ENCODE results near the gene OSBPL9.
"Not testable (repeated sequence)": the region's sequence is repeated elsewhere in the genome, so short reads cannot be mapped to it uniquely, and the experiment has no call there.

OSBPL9 gene

DNA sequence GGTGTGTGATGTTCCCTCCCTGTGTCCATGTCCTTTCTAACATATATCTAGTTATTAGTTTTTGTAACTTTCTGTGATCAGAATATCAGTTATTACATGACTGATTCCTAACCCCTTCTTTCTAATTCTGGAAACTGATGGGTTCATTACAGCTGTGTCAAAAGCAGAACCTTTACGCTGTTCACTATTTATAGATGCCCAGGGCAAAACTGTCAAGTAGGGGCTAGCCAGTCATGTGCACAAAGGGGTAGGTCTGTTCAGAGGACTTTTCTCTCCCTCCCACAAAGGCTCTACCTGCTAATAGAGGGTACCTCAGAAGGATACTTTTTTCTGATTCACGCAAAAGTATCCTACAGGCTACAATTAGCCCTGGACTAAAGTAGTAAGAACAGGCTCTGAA is 182.5 kb downstream of the OSBPL9 start:
- DNase-seq = no peak

- no peak for DNase-seq
Measured at GRCh38 chr1:51814513-51814912, 197.6 kb downstream of the OSBPL9 start.

DNA sequence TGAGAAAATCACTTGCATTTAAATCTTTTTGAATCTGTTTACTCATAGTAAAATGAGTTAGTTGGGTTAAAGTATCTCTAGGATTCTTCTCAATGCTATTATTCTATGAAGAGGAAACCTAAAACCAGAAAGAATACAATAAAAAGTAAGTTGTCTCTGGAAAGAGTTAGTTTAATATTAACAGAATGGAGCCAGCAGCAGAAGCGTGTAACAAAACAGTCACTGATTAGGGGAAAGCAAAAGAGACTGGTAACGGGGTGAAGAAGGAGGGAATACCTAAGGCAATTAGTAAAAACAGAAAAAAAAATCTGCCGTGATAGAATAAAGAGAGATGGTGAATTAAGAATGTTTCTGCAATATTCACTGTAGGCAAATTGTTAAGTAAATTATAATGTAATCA is 201.6 kb downstream of the OSBPL9 start:
- no peak for DNase-seq

GRCh38 chr1:51819021-51819420 is 202.1 kb downstream of the OSBPL9 start:
- DNase-seq = not testable (repeated sequence)

- DNase-seq = no peak
Measured at GRCh38 chr1:51819810-51820209, 202.9 kb downstream of the OSBPL9 start.

- no peak for DNase-seq
Measured at GRCh38 chr1:51829058-51829457, 212.2 kb downstream of the OSBPL9 start.

DNA sequence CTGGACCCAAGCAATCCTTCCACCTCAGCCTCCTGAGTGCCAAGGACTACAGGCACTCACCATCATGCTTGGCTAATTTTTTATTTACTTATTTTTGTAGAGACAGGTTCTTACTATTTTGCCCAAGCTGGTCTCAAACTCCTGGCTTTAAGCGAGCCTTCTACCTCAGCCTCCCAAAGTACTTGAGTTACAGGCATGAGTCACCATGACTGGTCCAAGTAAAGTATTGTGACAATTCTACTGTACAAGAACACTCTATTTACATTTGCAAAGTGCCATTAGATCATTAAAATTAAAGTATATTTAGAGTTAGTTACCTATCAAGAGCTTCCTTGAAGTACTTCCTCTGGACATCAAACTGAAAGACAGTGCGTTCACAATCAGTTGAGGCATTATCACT is 216.8 kb downstream of the OSBPL9 start:
- no peak for DNase-seq

- DNase-seq = no peak
Measured at GRCh38 chr1:51837243-51837642, 220.4 kb downstream of the OSBPL9 start.
